HCT116 (cell line): ENCODE measurements around the gene NKX2-2. TPM values are rescaled to one million over a fixed set of nuclear protein-coding genes. Genes with fewer than 3 reads are reported as not detected.

Experiments used
- ATAC-seq: fragments of 200-7000 bp; cut with Tn5 transposase; 2 replicates; pipeline ENCODE4 v1.9.1; 2020; ENCODE audit warnings: mild to moderate bottlenecking, moderate library complexity
- BruUV-seq: library from RNA; stranded (reverse); fragments of 400-500 nt; replicated peaks from 2 replicates; lab custom pipeline; 2021; lab: Mats Ljungman, UMichigan
- CTCF ChIA-PET: fragments of 300-600 bp; sonication (Branson Sonifier 250); formaldehyde crosslinking; loops from one replicate; lab custom pipeline; 2021; ENCODE audit warnings: antibody characterized with exemption; lab: Charles Lee
- POLR2A ChIA-PET: fragments of 300-600, 350-600 bp; sonication (Branson Sonifier 250); formaldehyde crosslinking; loops from one replicate; lab custom pipeline; 2021; ENCODE audit warnings: antibody characterized with exemption; lab: Charles Lee
- RAD21 ChIA-PET, 2 experiments: fragments of 300-600 bp; sonication (Branson Sonifier 250); formaldehyde crosslinking; loops; one replicate each; lab custom pipeline; 2023; ENCODE audit warnings: low total read pairs in 2 of 2; ENCODE audit not compliant: uncharacterized antibody in 2 of 2, unreplicated experiment in 2 of 2, low non-redundant PET in 1 of 2; lab: Charles Lee
- DNase-seq: peaks from one replicate; pipeline ENCODE4 v3.0.0-alpha.2; 2010; ENCODE audit warnings: low read depth, low spot score
- H2AFZ ChIP-seq: fragments of 200-600 bp; shearing (Covaris generic), sonication (generic); 2 replicates; pipeline ENCODE4 v1.6.1; 2017; ENCODE audit warnings: low read depth, mixed run types, mixed read lengths, antibody characterized with exemption, low read length; ENCODE audit not compliant: poor library complexity, severe bottlenecking
- H3K27ac ChIP-seq: 2 replicates; pipeline ENCODE4 v1.5.1; 2012; ENCODE audit warnings: low read depth, low read length
- H3K27me3 ChIP-seq: fragments of 200-600 bp; sonication (generic); 2 replicates; pipeline ENCODE4 v1.6.1; 2016; ENCODE audit warnings: mixed run types, low read length, mixed read lengths; ENCODE audit not compliant: insufficient read depth
- H3K36me3 ChIP-seq, 2 experiments: fragments of 200-500 bp in 1 of 2; fragments of 200-600 bp in 1 of 2; sonication (Bioruptor generic) in 1 of 2; sonication (generic) in 1 of 2; 2 replicates each; pipeline versions ENCODE4 v1.5.1 to v1.6.1; 2014 to 2016; ENCODE audit warnings: low read length in 2 of 2, inconsistent platforms in 1 of 2, mixed read lengths in 1 of 2, mixed run types in 1 of 2; ENCODE audit not compliant: insufficient read depth in 2 of 2, control insufficient read depth in 1 of 2
- H3K4me1 ChIP-seq, 2 experiments: fragments of 200-600 bp in 1 of 2; sonication (generic) in 1 of 2; 2 replicates each; pipeline versions ENCODE4 v1.5.1 to v1.6.1; 2012 to 2017; ENCODE audit warnings: low read length in 2 of 2, inconsistent platforms in 1 of 2, mild to moderate bottlenecking in 1 of 2, mixed read lengths in 1 of 2, mixed run types in 1 of 2, moderate library complexity in 1 of 2; ENCODE audit not compliant: insufficient read depth in 2 of 2, control insufficient read depth in 1 of 2
- H3K4me2 ChIP-seq: fragments of 200-600 bp; sonication (generic); 2 replicates; pipeline ENCODE4 v1.6.1; 2017; ENCODE audit warnings: mixed run types, low read length, mixed read lengths
- H3K4me3 ChIP-seq, 2 experiments: fragments of 200-600 bp in 1 of 2; sonication (generic) in 1 of 2; replicated peaks in 1 of 2; 2 replicates each; pipeline ENCODE4 v1.5.1; 2011 to 2016; ENCODE audit warnings: low read length in 2 of 2, control low read depth in 1 of 2, low read depth in 1 of 2, mild to moderate bottlenecking in 1 of 2, mixed read lengths in 1 of 2, mixed run types in 1 of 2
- H3K79me2 ChIP-seq: fragments of 200-600 bp; sonication (generic); 2 replicates; pipeline ENCODE4 v1.6.1; 2017; ENCODE audit warnings: mild to moderate bottlenecking, mixed run types, low read length, moderate library complexity, mixed read lengths; ENCODE audit not compliant: insufficient read depth
- H3K9ac ChIP-seq: fragments of 200-600 bp; sonication (generic); 2 replicates; pipeline ENCODE4 v1.6.1; 2016; ENCODE audit warnings: low read length, mixed read lengths
- H3K9me2 ChIP-seq: fragments of 200-600 bp; sonication (generic), shearing (Covaris generic); 2 replicates; pipeline ENCODE4 v1.6.1; 2017; ENCODE audit warnings: mixed run types, mild to moderate bottlenecking, moderate library complexity; ENCODE audit not compliant: insufficient read depth
- H3K9me3 ChIP-seq, 2 experiments: fragments of 200-500 bp in 1 of 2; fragments of 200-600 bp in 1 of 2; sonication (Bioruptor generic) in 1 of 2; sonication (generic) in 1 of 2; 2 replicates each; pipeline ENCODE4 v1.6.1; 2014 to 2017; ENCODE audit warnings: low read length in 2 of 2, mixed read lengths in 2 of 2, inconsistent platforms in 1 of 2, low read depth in 1 of 2, mild to moderate bottlenecking in 1 of 2, mixed run types in 1 of 2, moderate library complexity in 1 of 2; ENCODE audit not compliant: control insufficient read depth in 1 of 2, insufficient read depth in 1 of 2
- H4K20me1 ChIP-seq: fragments of 200-600 bp; sonication (generic), shearing (Covaris generic); 2 replicates; pipeline ENCODE4 v1.6.1; 2017; ENCODE audit warnings: mixed run types, mild to moderate bottlenecking, moderate library complexity; ENCODE audit not compliant: insufficient read depth
- ATF3 ChIP-seq: IDR thresholded peaks from 2 replicates; pipeline ENCODE4 v1.6.1; 2012
- CBX3 ChIP-seq: IDR thresholded peaks from 2 replicates; pipeline ENCODE4 v1.6.1; 2012; ENCODE audit warnings: low read depth
- CEBPB ChIP-seq: IDR thresholded peaks from 2 replicates; pipeline ENCODE4 v1.6.1; 2012; ENCODE audit warnings: low read depth
- CTCF ChIP-seq, 3 experiments: fragments of 200-600 bp in 1 of 3; sonication (generic) in 1 of 3; IDR thresholded peaks in 2 of 3; conservative IDR thresholded peaks in 1 of 3; 2 replicates each; pipeline ENCODE4 v1.5.1; 2012 to 2017; ENCODE audit warnings: low read depth in 2 of 3, low read length in 2 of 3, antibody characterized with exemption in 1 of 3, borderline replicate concordance in 1 of 3, control low read depth in 1 of 3, mild to moderate bottlenecking in 1 of 3, mixed read lengths in 1 of 3, mixed run types in 1 of 3, moderate library complexity in 1 of 3; ENCODE audit not compliant: insufficient read depth in 1 of 3
- ELF1 ChIP-seq: IDR thresholded peaks from 2 replicates; pipeline ENCODE4 v1.6.1; 2012; ENCODE audit warnings: low read depth, borderline replicate concordance
- EZH2 ChIP-seq: fragments of 200-600 bp; sonication (generic); IDR thresholded peaks from 2 replicates; pipeline ENCODE4 v1.6.1; 2017; ENCODE audit warnings: antibody characterized with exemption, mixed run types
- EZH2phosphoT487 ChIP-seq: fragments of 200-600 bp; IDR thresholded peaks from 2 replicates; pipeline ENCODE4 v1.6.1; 2018; ENCODE audit warnings: antibody characterized with exemption, borderline replicate concordance
- FOSL1 ChIP-seq: IDR thresholded peaks from 2 replicates; pipeline ENCODE4 v1.6.1; 2012; ENCODE audit warnings: low read depth
- JUND ChIP-seq: IDR thresholded peaks from 2 replicates; pipeline ENCODE4 v1.6.1; 2012
- POLR2A ChIP-seq: IDR thresholded peaks from 2 replicates; pipeline ENCODE4 v1.7.0; 2011; ENCODE audit warnings: borderline replicate concordance; ENCODE audit not compliant: insufficient read depth, insufficient read length; ENCODE audit errors: extremely low read depth
- RAD21 ChIP-seq: IDR thresholded peaks from 2 replicates; pipeline ENCODE4 v1.6.1; 2012; ENCODE audit warnings: low read depth, mild to moderate bottlenecking
- REST ChIP-seq: IDR thresholded peaks from 2 replicates; pipeline ENCODE4 v1.6.1; 2012; ENCODE audit warnings: low read depth
- SIN3A ChIP-seq: IDR thresholded peaks from 2 replicates; pipeline ENCODE4 v1.6.1; 2012; ENCODE audit warnings: low read depth
- SRF ChIP-seq: IDR thresholded peaks from 2 replicates; pipeline ENCODE4 v1.6.1; 2012; ENCODE audit warnings: low read depth
- TCF7L2 ChIP-seq: IDR thresholded peaks from 2 replicates; pipeline ENCODE4 v1.7.0; 2011; ENCODE audit warnings: borderline replicate concordance, inconsistent platforms; ENCODE audit not compliant: insufficient read depth, insufficient read length; ENCODE audit errors: extremely low read depth
- YY1 ChIP-seq: IDR thresholded peaks from 2 replicates; pipeline ENCODE4 v1.6.1; 2011; ENCODE audit warnings: low read length, low read depth, moderate library complexity, mild to moderate bottlenecking; ENCODE audit not compliant: insufficient replicate concordance; ENCODE audit errors: extremely low read depth
- ZFX ChIP-seq: fragments of 450-650 bp; IDR thresholded peaks from 2 replicates; pipeline ENCODE4 v1.6.1; 2017
- ZNF274 ChIP-seq: fragments of 200-500 bp; sonication (Bioruptor generic); IDR thresholded peaks from 2 replicates; pipeline ENCODE4 v1.6.1; 2014; ENCODE audit warnings: mild to moderate bottlenecking, low read depth, low read length, inconsistent platforms
- intact Hi-C: fragments of 100-400 bp; cut with micrococcal nuclease; formaldehyde crosslinking; loops from 2 replicates; pipeline ENCODE4 v1.10.0; 2022
- total RNA-seq: library from RNA; stranded (reverse); gene quantifications from one replicate; pipeline ENCODE4 v1.2.1, GENCODE V29; 2021; ENCODE audit not compliant: unreplicated experiment

The NKX2-2 gene
- total RNA-seq, 1 experiment from 2014 or later: not detected

GRCh38 chr20:21516180-21516567 is 2.3 kb upstream of the NKX2-2 start:
- ATAC-seq (no peak), DNase-seq (no peak)
- Histone ChIP-seq H3K9me2 (no peaks in the 10 kb centered on the region), H3K27ac (no peak overlapping the region), H3K4me2 (no peak overlapping the region), H3K4me3 (no peak overlapping the region), H3K36me3 (no peaks in the 10 kb centered on the region), H4K20me1 (no peaks in the 10 kb centered on the region), H3K27me3 (no peaks in the 10 kb centered on the region), H3K9ac (no peak overlapping the region), H2AFZ (no peak overlapping the region), H3K9me3 (no peaks in the 10 kb centered on the region), H3K4me1 (no peaks in the 10 kb centered on the region), H3K79me2 (no peaks in the 10 kb centered on the region)
- POLR2A ChIA-PET: no interaction called here
- intact Hi-C loops: no loop called here
- no TSS peak for BruUV-seq
- CTCF ChIA-PET: no interaction called here
- no peak for TF ChIP-seq EZH2phosphoT487
- TF ChIP-seq SRF: no peak
- TF ChIP-seq TCF7L2: no peak
- no peak for TF ChIP-seq SIN3A
- TF ChIP-seq CTCF (IDR thresholded peaks at IDR 0.05 in 2 of 3, conservative IDR thresholded peaks at IDR 0.05 in 1 of 3; ENCODE audit: borderline replicate concordance in 1 of 3, insufficient read depth in 1 of 3, low read depth in 2 of 3, low read length in 2 of 3): no peak
- TF ChIP-seq EZH2: no peak
- no peak for TF ChIP-seq ELF1
- TF ChIP-seq YY1: no peak
- TF ChIP-seq ZFX: no peak
- TF ChIP-seq ATF3: no peak
- no peak for TF ChIP-seq REST
- TF ChIP-seq RAD21: no peak
- no peak for TF ChIP-seq CEBPB
- no peak for TF ChIP-seq CBX3
- TF ChIP-seq FOSL1: no peak
- TF ChIP-seq JUND: no peak
- TF ChIP-seq POLR2A: no peak
- TF ChIP-seq ZNF274: no peak
- RAD21 ChIA-PET: no interaction called here
